HFFc6 (cell line): ENCODE measurements around the gene SLC7A4. TPM values are rescaled to one million over a fixed set of nuclear protein-coding genes. Genes with fewer than 3 reads are reported as not detected.

Experiments
- DNase-seq: peaks from one replicate; pipeline ENCODE4 v3.0.0-alpha.2; 2018
- H3K27ac Mint-ChIP-seq: 2 replicates; pipeline ENCODE4 v1.8.0; 2020; ENCODE audit warnings: mild to moderate bottlenecking, mixed read lengths
- H3K27me3 Mint-ChIP-seq: 2 replicates; pipeline ENCODE4 v1.8.0; 2021; ENCODE audit warnings: mild to moderate bottlenecking, moderate library complexity, mixed read lengths; ENCODE audit not compliant: insufficient read depth
- H3K36me3 Mint-ChIP-seq: 2 replicates; pipeline ENCODE4 v1.8.0; 2021; ENCODE audit warnings: low read depth, mixed read lengths
- H3K4me1 Mint-ChIP-seq: 2 replicates; pipeline ENCODE4 v1.8.0; 2020; ENCODE audit warnings: low read depth, mixed read lengths
- H3K4me3 Mint-ChIP-seq: 2 replicates; pipeline ENCODE4 v1.8.0; 2020; ENCODE audit warnings: mild to moderate bottlenecking, moderate library complexity, mixed read lengths
- H3K9me3 Mint-ChIP-seq: 2 replicates; pipeline ENCODE4 v1.8.0; 2020; ENCODE audit warnings: mild to moderate bottlenecking, mixed read lengths
- CTCF ChIP-seq: fragments of 200-600 bp; sonication (generic); IDR thresholded peaks from 2 replicates; pipeline ENCODE4 v1.5.0; 2021; ENCODE audit warnings: antibody characterized with exemption, mild to moderate bottlenecking
- total RNA-seq, 6 experiments: library from RNA; stranded (reverse); fragmentation: NEBNext Ultra II Directional; extraction: Animal tissue kit (Norgen Biotek cat#: 25700); gene quantifications; 2 replicates in 1 of 6; 3 replicates in 5 of 6; pipeline ENCODE4 v1.2.3, GENCODE V29; 2021

SLC7A4 gene
- total RNA-seq, 6 experiments from 2014 or later, result 0.07 TPM; not detected in 5

GRCh38 chr22:21077884-21078508 lies 45.6 kb upstream of the SLC7A4 start:
- H3K9me3 Mint-ChIP-seq, result no peaks in the 10 kb centered on the region
- H3K4me1 Mint-ChIP-seq, result peaks cover 16% of the 10 kb centered on the region
- no peak for TF ChIP-seq CTCF
- H3K27me3 Mint-ChIP-seq, result peaks cover 5% of the 10 kb centered on the region; the same call in 1 of the 2 replicates
- H3K27ac Mint-ChIP-seq, result no peak overlapping the region
- DNase-seq, result no peak
- H3K4me3 Mint-ChIP-seq, result no peak overlapping the region
- H3K36me3 Mint-ChIP-seq, result no peaks in the 10 kb centered on the region

- no peaks in the 10 kb centered on the region for H3K9me3 Mint-ChIP-seq
- no peaks in the 10 kb centered on the region for H3K36me3 Mint-ChIP-seq
- DNase-seq, result no peak
- H3K4me3 Mint-ChIP-seq, result no peak overlapping the region
- no peak overlapping the region for H3K27ac Mint-ChIP-seq
- H3K4me1 Mint-ChIP-seq, result peaks cover 18% of the 10 kb centered on the region
- peaks cover 5% of the 10 kb centered on the region; the same call in 1 of the 2 replicates for H3K27me3 Mint-ChIP-seq
- TF ChIP-seq CTCF, result no peak
Measured at GRCh38 chr22:21076912-21077625, 44.7 kb upstream of the SLC7A4 start.

- Mint-ChIP-seq H3K27me3 (peaks cover 8% of the 10 kb centered on the region), H3K4me1 (peaks cover 18% of the 10 kb centered on the region), H3K36me3 (no peaks in the 10 kb centered on the region), H3K4me3 (no peak overlapping the region), H3K27ac (no peak overlapping the region), H3K9me3 (no peaks in the 10 kb centered on the region)
- DNase-seq, result no peak
- TF ChIP-seq CTCF, result no peak
Measured at GRCh38 chr22:21075516-21076138, 43.3 kb upstream of the SLC7A4 start.

- no peak for TF ChIP-seq CTCF
- H3K27ac Mint-ChIP-seq, result peak overlapping the region; percentile 81
Measured at GRCh38 chr22:21074102-21074715, 41.8 kb upstream of the SLC7A4 start.

GRCh38 chr22:21073482-21073881 lies 41.1 kb upstream of the SLC7A4 start:
- H3K4me1 Mint-ChIP-seq, result peaks cover 18% of the 10 kb centered on the region
- H3K27me3 Mint-ChIP-seq, result peaks cover 11% of the 10 kb centered on the region
- no peak for TF ChIP-seq CTCF
- no peaks in the 10 kb centered on the region for H3K36me3 Mint-ChIP-seq
- no peak for DNase-seq
- H3K27ac Mint-ChIP-seq, result peak overlapping the region; percentile 81
- H3K4me3 Mint-ChIP-seq, result no peak overlapping the region
- H3K9me3 Mint-ChIP-seq, result no peaks in the 10 kb centered on the region

More at GRCh38 chr22:21074102-21074715, 41.8 kb upstream of the SLC7A4 start:
- Mint-ChIP-seq H3K4me1 (peaks cover 18% of the 10 kb centered on the region), H3K27me3 (peaks cover 11% of the 10 kb centered on the region), H3K4me3 (peak overlapping the region; percentile 44), H3K36me3 (no peaks in the 10 kb centered on the region), H3K9me3 (no peaks in the 10 kb centered on the region)
- DNase-seq, result peak; percentile 85
